ENCODE measurements around the gene JARID2. TPM values are rescaled to one million over a fixed set of nuclear protein-coding genes. Genes with fewer than 3 reads are reported as not detected.

Gene JARID2
- total RNA-seq, 1 donor = 9.1 TPM

DNA sequence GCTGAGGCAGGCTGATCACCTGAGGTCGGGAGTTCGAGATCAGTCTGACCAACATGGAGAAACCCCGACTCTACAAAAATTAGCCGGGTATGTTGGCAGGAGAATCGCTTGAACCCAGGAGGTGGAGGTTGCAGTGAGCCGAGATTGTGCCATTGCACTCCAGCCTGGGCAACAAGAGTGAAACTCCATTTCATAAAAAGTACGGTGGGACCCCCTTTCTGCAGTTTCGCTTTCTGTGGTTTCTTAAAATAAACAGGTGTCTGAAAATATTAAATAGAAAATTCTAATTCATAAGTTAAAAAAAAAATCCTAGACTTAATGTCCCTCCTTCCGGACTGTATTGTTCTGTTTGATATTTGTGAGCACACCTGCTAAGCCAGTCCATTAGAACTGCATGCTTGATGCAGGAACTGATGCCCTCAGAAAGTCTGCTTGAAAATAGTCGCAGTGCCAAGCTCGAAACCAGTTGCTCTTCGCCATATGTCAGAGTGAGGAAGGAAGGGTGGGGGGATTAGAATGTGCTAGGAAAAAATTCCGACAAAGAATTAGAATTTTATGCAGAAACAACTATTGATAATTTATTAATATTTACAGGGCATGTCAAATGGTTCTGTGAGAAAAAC, 85.9 kb downstream of the JARID2 start:
- TF ChIP-seq, protein P1, sequence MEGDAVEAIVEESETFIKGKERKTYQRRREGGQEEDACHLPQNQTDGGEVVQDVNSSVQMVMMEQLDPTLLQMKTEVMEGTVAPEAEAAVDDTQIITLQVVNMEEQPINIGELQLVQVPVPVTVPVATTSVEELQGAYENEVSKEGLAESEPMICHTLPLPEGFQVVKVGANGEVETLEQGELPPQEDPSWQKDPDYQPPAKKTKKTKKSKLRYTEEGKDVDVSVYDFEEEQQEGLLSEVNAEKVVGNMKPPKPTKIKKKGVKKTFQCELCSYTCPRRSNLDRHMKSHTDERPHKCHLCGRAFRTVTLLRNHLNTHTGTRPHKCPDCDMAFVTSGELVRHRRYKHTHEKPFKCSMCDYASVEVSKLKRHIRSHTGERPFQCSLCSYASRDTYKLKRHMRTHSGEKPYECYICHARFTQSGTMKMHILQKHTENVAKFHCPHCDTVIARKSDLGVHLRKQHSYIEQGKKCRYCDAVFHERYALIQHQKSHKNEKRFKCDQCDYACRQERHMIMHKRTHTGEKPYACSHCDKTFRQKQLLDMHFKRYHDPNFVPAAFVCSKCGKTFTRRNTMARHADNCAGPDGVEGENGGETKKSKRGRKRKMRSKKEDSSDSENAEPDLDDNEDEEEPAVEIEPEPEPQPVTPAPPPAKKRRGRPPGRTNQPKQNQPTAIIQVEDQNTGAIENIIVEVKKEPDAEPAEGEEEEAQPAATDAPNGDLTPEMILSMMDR (IDR thresholded peaks at IDR 0.05; ENCODE audit: insufficient read depth, low read depth, low read length) = no peak

DNA sequence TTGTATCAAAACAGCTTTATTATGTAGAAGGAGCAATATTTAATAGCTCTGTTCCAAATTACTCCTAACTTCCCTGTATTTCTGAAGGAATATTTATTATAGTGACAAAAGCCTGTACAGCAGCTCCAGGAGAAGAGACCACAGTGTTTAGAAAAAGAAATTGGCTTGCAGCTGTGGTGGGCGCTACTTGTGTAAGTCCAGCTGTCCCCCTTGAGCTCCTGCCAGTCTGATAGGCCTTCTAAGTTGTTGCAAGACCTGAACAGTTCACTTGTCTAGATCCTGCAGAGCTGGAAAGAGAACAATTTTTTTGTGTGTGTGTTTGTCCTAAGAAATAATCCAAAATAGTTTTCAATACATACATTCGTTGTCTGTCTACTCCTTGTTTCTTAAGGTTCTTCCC, 86.6 kb downstream of the JARID2 start:
- peak; percentile 74 for DNase-seq (ENCODE audit: low read depth)
- no peak overlapping the region for H3K4me3 ChIP-seq (ENCODE audit: low read depth, low read length)
- TF ChIP-seq, protein P1 (IDR thresholded peaks at IDR 0.05; ENCODE audit: insufficient read depth, low read depth, low read length) = no peak

More for the DNA sequence above, 85.9 kb downstream of the JARID2 start:
- no peak overlapping the region for H3K4me3 ChIP-seq (ENCODE audit: low read depth, low read length)
- no peak for DNase-seq (ENCODE audit: low read depth)

DNA sequence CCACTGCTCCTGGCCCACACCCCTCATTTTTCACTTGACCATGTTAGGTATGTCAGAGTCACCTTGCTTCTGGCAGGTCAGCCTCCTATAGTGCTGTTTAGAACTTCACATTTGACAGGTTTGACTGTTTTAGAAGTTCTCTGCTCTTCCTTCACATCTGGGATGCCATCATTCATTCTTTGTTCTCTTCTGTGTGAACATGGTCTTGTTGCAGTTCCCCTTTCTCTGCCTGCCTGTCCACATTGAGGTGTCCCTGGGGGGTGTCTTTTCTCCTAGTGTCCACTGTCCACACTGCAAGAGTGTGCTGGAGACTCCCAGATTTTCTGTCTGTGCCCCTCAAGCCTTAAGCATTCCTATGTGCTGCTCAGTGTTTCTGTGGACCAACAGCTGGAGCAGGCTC, 89.5 kb downstream of the JARID2 start:
- TF ChIP-seq, protein P1 (IDR thresholded peaks at IDR 0.05; ENCODE audit: insufficient read depth, low read depth, low read length) = no peak
- no peak overlapping the region for H3K4me3 ChIP-seq (ENCODE audit: low read depth, low read length)
- DNase-seq (ENCODE audit: low read depth) = no peak

DNA sequence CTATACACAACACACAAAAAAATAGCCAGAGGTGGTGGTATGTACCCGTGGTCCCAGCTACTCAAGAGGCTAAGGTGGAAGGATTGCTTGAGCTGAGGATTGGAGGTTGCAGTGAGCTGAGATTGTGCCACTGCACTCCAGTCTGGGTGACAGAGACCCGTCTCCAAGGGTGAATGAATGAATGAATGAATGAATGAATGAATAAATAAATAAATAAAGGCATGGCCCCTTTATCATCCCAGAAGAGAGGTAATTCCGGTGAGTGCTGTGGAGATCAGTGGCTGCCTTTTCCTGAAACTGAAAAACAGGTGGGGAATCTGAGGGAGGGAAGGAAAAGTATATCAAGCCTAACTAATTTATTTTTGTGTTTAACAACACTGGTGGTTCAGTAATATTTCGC, 90.0 kb downstream of the JARID2 start:
- TF ChIP-seq, protein P1 (IDR thresholded peaks at IDR 0.05; ENCODE audit: insufficient read depth, low read depth, low read length) = no peak
- DNase-seq (ENCODE audit: low read depth) = no peak
- H3K4me3 ChIP-seq (ENCODE audit: low read depth, low read length) = no peak overlapping the region

DNA sequence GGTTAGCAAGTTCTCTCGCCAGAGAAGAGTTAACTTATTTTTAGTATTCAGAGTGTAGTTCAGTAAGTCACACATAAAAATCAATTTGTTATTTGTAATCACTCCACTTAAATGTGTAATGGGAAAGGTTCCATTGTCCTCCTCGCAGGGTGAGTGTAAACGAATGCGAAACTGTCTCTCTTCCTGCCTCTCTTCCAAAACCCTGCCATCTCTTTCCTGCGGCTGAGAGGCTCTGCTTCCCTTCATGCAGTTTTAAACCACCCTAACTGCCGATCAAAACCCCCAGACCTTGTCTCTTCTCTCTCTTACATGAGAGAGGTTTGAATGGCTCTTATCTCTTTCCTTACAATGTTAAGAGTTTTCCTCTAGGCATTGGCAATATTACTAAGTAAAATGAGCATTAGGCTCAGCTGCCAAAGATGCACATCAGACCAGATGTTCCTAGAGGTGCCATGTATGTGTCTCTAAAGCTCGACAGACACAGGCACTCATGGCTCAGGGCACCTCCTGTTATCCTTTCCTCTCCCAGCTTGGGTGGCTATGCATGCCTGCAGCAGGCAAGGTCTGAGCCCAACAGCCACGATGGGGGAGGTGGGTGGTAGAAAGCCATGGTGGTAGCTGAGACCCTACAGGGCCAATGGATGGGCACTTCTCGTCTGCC, 91.2 kb downstream of the JARID2 start:
- DNase-seq (ENCODE audit: low read depth) = no peak
- TF ChIP-seq, protein P1 (IDR thresholded peaks at IDR 0.05; ENCODE audit: insufficient read depth, low read depth, low read length) = no peak
- H3K4me3 ChIP-seq (ENCODE audit: low read depth, low read length) = no peak overlapping the region

DNA sequence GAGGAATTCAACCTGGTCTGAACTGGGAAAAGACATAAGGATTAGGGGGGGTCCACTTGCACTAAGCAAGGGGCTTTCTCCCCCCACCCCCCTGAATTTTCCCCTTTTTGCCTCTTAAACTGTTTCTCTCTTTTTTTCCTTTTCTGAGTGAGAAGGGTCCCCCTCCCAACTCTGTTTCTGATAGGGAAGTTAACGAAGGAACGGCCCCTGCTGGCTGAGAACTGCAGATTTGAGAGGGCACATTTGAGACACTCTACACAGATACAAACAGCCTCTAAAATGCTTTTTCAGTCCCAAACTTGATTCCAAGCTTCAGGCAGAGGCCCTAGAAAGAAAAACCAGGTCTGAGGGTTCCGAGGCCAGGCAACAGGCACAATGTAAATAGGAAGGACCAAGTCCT, 91.7 kb downstream of the JARID2 start:
- no peak for DNase-seq (ENCODE audit: low read depth)
- TF ChIP-seq, protein P1 (IDR thresholded peaks at IDR 0.05; ENCODE audit: insufficient read depth, low read depth, low read length) = no peak
- no peak overlapping the region for H3K4me3 ChIP-seq (ENCODE audit: low read depth, low read length)
